KOPT-K1 (cell line): Measurements from ENCODE around the gene DNAJC4.

Experiments used
- H3K27ac ChIP-seq: fragments of 200-600 bp; sonication (generic); 2 replicates; pipeline ENCODE4 v1.5.1; 2016; ENCODE audit warnings: antibody characterized with exemption, mild to moderate bottlenecking, low read depth, low read length; ENCODE audit not compliant: poor library complexity, severe bottlenecking
- H3K36me3 ChIP-seq: fragments of 200-600 bp; sonication (generic); 2 replicates; pipeline ENCODE4 v1.5.1; 2017; ENCODE audit warnings: antibody characterized with exemption, mild to moderate bottlenecking, low read length, moderate library complexity; ENCODE audit not compliant: insufficient read depth
- H3K9me3 ChIP-seq: fragments of 200-600 bp; sonication (generic); 2 replicates; pipeline ENCODE4 v1.5.1; 2017; ENCODE audit warnings: antibody characterized with exemption, low read length, mild to moderate bottlenecking; ENCODE audit not compliant: insufficient read depth, poor library complexity, severe bottlenecking

Gene DNAJC4

GRCh38 chr11:64232182-64232966 is 2.0 kb downstream of the DNAJC4 start:
- peaks cover 7% of the 10 kb centered on the region; the same call in 1 of the 2 replicates for H3K36me3 ChIP-seq
- H3K27ac ChIP-seq = no peak overlapping the region
- no peaks in the 10 kb centered on the region for H3K9me3 ChIP-seq

DNA sequence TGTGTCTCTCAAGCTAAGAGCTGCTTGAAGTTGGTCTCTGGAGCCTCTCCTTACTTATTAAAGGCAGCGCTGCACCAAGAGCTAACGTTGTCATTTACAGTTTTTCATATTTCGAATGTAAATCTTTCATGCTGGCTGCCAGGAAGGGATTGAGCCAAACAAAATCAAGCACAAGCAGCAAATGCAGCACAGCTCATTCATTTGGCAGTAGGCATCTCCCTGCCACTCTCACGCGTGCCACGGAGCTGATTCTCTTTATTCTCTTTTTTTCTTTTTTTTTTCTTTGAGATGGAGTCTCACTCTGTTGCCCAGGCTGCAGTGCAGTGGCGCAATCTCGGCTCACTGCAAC is 2.6 kb downstream of the DNAJC4 start:
- H3K9me3 ChIP-seq = no peaks in the 10 kb centered on the region
- peaks cover 13% of the 10 kb centered on the region; the same call in 1 of the 2 replicates for H3K36me3 ChIP-seq
- H3K27ac ChIP-seq = no peak overlapping the region

DNA sequence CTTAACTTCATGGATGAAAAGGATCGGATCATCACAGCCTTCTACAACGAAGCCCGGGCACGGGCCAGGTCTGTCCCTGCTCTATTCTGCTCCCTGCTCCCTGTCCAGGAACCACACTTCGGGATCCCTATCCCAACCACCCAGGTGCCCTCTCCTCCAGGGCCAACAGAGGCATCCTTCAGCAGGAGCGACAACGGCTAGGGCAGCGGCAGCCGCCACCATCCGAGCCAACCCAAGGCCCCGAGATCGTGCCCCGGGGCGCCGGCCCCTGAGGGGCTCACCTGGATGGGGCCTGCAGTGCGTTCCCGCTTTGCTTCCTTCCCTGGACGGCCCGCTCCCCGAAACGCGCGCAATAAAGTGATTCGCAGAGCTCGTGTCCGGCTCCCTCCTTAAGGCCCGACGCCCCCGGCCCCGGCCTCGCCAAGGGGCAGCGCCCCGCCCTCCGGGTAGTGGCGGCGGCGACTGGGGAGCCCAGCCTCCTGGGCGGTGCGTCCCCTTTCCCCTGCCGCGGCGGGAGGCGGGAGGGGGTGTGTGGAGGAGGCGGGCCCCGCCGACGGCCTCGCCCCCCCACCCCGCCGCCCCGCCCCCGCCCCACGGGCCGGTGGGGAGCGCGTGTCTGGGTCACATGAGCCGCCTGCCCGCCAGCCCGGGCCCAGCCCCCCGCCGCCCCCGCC is 3.7 kb downstream of the DNAJC4 start, which contains the start of gene VEGFB:
Gene VEGFB, plus strand, starts transcription at position 672 of the 674 bp plus-strand sequence. CDS start 250 bp downstream, outside the sequence.
- H3K27ac ChIP-seq = peak within 1 kb of the TSS; percentile 60
- peaks cover 23% of the 10 kb centered on the region for H3K36me3 ChIP-seq
- H3K9me3 ChIP-seq = no peaks in the 10 kb centered on the region

DNA sequence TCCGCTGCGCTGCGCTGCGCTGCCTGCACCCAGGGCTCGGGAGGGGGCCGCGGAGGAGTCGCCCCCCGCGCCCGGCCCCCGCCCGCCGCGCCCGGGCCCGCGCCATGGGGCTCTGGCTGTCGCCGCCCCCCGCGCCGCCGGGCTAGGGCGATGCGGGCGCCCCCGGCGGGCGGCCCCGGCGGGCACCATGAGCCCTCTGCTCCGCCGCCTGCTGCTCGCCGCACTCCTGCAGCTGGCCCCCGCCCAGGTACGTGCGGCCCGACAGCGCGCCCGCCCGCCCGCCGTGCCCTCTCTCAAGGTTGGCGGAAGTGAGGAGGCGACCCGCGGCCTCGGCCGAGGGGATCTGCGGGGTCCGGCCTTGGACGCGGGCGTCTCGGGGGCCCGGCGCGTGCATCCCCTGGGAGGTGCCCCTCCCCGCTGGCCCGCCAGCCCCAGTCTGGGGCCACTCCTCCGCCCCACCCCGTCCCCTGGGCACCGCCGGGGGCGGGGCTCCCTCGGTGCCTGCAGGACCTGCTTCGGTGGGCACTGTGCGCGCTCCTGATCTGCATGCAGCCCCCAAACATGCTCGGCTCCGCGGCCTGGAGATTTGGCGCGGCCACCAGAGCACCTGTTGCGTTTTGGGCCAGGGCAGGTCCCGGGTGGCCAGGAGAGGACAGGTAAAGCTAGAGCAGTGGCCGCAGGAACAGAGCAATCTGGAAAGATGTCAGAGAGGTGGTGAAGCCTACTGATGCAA is 4.5 kb downstream of the DNAJC4 start:
- H3K36me3 ChIP-seq = peaks cover 21% of the 10 kb centered on the region
- H3K9me3 ChIP-seq = no peaks in the 10 kb centered on the region
- H3K27ac ChIP-seq = peak overlapping the region; percentile 60

DNA sequence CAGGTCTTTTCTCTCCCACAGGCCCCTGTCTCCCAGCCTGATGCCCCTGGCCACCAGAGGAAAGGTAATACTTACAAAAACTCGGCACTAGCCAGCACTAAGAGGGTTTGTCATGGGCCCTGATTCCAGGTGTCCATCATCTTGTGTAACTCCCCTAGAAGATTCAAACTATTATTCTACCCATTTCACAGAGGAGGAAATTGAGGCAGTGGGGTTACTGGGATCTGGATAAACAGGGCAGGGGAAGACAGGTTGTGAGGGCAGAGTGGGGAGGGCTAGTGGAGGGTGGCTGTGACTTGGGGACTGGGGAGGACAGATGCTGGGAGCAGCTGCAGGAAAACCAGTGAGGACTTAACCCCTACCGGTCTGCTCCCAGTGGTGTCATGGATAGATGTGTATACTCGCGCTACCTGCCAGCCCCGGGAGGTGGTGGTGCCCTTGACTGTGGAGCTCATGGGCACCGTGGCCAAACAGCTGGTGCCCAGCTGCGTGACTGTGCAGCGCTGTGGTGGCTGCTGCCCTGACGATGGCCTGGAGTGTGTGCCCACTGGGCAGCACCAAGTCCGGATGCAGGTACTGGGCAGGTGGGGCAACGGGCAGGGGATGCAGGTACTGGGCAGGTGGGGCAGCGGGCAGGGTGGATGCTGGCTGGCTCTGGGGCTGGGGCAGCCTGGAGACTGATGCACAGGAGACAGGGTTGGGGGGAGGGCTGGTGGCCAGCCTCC is 5.3 kb downstream of the DNAJC4 start:
- Histone ChIP-seq H3K27ac (peak overlapping the region; percentile 60), H3K9me3 (no peaks in the 10 kb centered on the region), H3K36me3 (peaks cover 21% of the 10 kb centered on the region)

- H3K27ac ChIP-seq = no peak overlapping the region
- H3K36me3 ChIP-seq = peaks cover 21% of the 10 kb centered on the region
- no peaks in the 10 kb centered on the region for H3K9me3 ChIP-seq
These were observed 7.2 kb downstream of the DNAJC4 start for GRCh38 chr11:64237484-64237951.

DNA sequence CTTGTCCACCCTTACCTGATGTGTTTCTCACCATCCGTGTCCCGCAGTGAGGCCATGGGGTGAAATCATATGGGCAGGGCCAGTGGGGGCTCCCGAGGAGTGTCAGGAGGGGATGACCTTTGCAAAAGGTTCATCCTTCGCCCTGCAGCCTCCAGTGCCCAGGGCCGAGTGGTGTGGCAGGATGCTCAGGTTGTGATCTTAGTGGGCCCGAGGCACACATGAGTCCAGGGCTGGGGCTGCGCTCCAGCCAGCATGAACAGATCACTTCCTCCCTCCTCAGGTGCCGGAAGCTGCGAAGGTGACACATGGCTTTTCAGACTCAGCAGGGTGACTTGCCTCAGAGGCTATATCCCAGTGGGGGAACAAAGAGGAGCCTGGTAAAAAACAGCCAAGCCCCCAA is 7.7 kb downstream of the DNAJC4 start:
- no peaks in the 10 kb centered on the region for H3K9me3 ChIP-seq
- no peak overlapping the region for H3K27ac ChIP-seq
- H3K36me3 ChIP-seq = peaks cover 23% of the 10 kb centered on the region

GRCh38 chr11:64238999-64239398 is 8.7 kb downstream of the DNAJC4 start:
- H3K27ac ChIP-seq = no peak overlapping the region
- H3K9me3 ChIP-seq = no peaks in the 10 kb centered on the region
- peaks cover 32% of the 10 kb centered on the region for H3K36me3 ChIP-seq

DNA sequence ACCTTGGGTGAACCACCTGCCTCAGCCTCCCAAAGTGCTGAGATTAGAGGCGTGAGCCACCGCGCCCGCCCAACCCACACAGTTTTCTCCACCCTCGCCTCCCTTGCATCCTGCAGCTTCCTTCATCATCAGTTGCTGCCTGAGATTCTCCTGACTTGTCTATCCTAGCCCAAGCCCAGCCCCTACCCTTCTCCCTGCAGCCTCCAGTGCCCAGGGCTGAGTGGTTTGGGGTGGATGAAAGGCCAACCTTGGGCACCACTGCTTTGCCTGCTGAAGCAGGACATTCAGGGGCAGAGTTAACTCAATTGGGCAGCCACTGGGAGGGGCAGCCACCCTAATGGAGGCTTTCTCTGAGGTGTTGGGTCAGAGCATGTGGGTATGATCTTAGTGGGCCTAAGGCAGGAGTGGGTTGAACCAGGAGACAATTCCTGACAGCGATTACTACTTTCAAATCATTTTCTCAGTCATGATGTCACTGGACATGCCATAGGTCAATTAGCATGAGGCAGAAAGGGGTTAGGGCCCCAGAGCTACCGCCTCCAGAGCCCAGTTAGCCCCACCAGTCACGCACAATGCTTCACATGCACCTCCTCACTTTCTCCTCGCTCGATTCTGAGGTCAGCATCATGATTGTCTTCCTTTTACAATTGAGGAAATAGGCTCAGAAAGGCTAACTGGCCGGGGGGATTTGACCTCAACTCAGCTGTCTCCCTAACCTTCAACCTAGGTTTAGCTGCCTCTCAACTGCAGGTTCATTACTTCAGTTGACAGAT is 9.5 kb downstream of the DNAJC4 start:
- H3K27ac ChIP-seq = peak overlapping the region; percentile 91
- H3K9me3 ChIP-seq = no peaks in the 10 kb centered on the region
- peaks cover 39% of the 10 kb centered on the region for H3K36me3 ChIP-seq

- Histone ChIP-seq H3K9me3 (no peaks in the 10 kb centered on the region), H3K36me3 (peaks cover 39% of the 10 kb centered on the region), H3K27ac (peak within 1 kb of the TSS; percentile 91)
These were observed 10.3 kb downstream of the DNAJC4 start, which contains the start of gene FKBP2 for GRCh38 chr11:64240435-64241240. Gene FKBP2 (plus strand): TSS chr11:64241095. CDS start chr11:64242388, 1,293 bp downstream.

- Histone ChIP-seq H3K9me3 (no peaks in the 10 kb centered on the region), H3K27ac (peak overlapping the region; percentile 91), H3K36me3 (peaks cover 39% of the 10 kb centered on the region)
These were observed 10.8 kb downstream of the DNAJC4 start for GRCh38 chr11:64241241-64241490.

DNA sequence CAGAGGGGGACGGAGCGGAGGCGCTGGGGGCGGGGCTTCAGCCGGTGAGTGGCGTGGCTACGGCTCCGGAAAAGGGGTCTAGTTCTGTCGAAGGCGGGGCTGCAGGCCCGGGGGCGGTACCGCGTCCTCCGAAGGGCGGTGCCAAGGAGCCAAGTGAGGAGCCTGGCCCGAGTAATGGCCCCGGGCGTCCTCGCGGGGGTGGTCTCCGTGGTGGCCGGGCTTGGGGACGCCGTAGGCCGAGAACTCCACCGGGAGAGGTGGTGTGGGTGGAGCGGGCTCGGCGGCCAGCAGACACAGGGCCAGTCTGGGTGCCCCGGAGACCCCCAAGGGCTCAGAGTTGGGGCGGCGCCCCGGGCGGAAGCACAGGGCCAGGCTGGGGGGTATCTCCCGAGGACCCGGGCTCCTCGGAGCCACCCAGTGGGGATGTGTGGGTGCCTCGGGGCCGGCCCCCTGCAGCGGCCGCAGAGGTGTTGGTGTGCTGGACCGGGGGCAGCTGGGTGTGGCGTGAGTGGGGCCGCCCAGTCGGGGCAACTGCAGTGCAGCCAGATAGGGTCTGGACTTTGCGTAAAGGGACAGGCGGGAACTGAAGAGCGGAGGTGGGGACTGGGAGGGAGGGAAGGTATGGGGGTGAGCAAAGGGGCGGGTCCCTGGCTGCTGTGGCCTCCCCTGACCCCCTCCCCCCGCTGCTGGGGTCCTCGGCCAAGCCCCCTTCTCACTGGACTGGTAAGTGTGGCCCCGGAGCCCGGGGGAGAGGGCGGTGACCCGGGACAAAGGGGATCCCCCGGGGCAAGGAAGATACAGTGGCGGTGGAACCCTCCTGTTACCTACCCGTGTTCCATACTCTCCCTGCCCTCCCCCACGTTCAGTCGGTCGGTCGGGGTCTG is 11.4 kb downstream of the DNAJC4 start:
- Histone ChIP-seq H3K27ac (peak overlapping the region; percentile 91), H3K9me3 (no peaks in the 10 kb centered on the region), H3K36me3 (peaks cover 39% of the 10 kb centered on the region)
